Ascending aorta (tissue), 2 donors: ENCODE measurements around the gene ID1. TPM values are rescaled to one million over a fixed set of nuclear protein-coding genes. Genes with fewer than 3 reads are reported as not detected.
"Not testable (repeated sequence)": the region's sequence is repeated elsewhere in the genome, so short reads cannot be mapped to it uniquely, and the experiment has no call there.

Experiments
- DNase-seq, 2 donors: peaks; one replicate each; pipeline ENCODE4 v3.0.0-alpha.2; 2019; ENCODE audit warnings: low spot score in 2 of 2
- H3K27ac ChIP-seq, 2 donors: fragments of 200-600 bp; sonication (generic); one replicate each; pipeline ENCODE4 v1.5.1; 2016 to 2017; ENCODE audit warnings: mild to moderate bottlenecking in 1 of 2
- H3K27me3 ChIP-seq: fragments of 200-600 bp; sonication (generic); one replicate; pipeline ENCODE4 v1.5.1; 2017
- H3K36me3 ChIP-seq, 2 donors: fragments of 200-600 bp; sonication (generic); one replicate each; pipeline ENCODE4 v1.5.1; 2016
- H3K4me1 ChIP-seq, 2 donors: fragments of 200-600 bp; sonication (generic); one replicate each; pipeline ENCODE4 v1.5.1; 2016 to 2017; ENCODE audit warnings: mild to moderate bottlenecking in 1 of 2
- H3K4me3 ChIP-seq, 2 donors: fragments of 200-600 bp; sonication (generic); one replicate each; pipeline ENCODE4 v1.5.1; 2016 to 2017; ENCODE audit warnings: mild to moderate bottlenecking in 1 of 2
- H3K9me3 ChIP-seq, 2 donors: fragments of 200-600 bp; sonication (generic); one replicate each; pipeline ENCODE4 v1.5.1; 2016
- CTCF ChIP-seq, 3 experiments: fragments of 200-600 bp in 2 of 3; fragments of 450-650 bp in 1 of 3; sonication (generic) in 2 of 3; IDR thresholded peaks; one replicate each; pipeline ENCODE4 v1.5.1; 2016 to 2019; ENCODE audit warnings: antibody characterized with exemption in 3 of 3, mild to moderate bottlenecking in 1 of 3, moderate library complexity in 1 of 3
- intact Hi-C: fragments of 100-400 bp; cut with DNase I; formaldehyde crosslinking; loops from one replicate; pipeline ENCODE4 v1.15.1; 2023
- total RNA-seq: library from RNA; depleted of rRNA; stranded (reverse); fragments of >200 nt; gene quantifications from one replicate; pipeline ENCODE4 v1.1.0, GENCODE V29; 2016

ID1 gene
- total RNA-seq, 1 donor from 2014 or later = 3,326 TPM

GRCh38 chr20:31570735-31571617 lies 34.1 kb upstream of the ID1 start:
- H3K27me3 ChIP-seq = no peaks in the 10 kb centered on the region
- intact Hi-C loops = no loop called here

GRCh38 chr20:31572042-31572700 lies 32.9 kb upstream of the ID1 start:
- intact Hi-C loops = loop anchor here (1.0 kb wide), 1 partner anchor 11 kb away; no protein-coding TSS in a partner anchor
- Histone ChIP-seq H3K36me3 (peaks cover 0 to 4% of the 10 kb centered on the region in 2 donors), H3K27ac (peak overlapping the region; percentile 94 to 97), H3K27me3 (no peaks in the 10 kb centered on the region), H3K4me3 (peak overlapping the region; percentile 57 to 68), H3K9me3 (no peaks in the 10 kb centered on the region), H3K4me1 (peaks cover 9 to 22% of the 10 kb centered on the region in 2 donors)
- no peak for TF ChIP-seq CTCF (IDR thresholded peaks at IDR 0.05)
- no peak for DNase-seq

More at GRCh38 chr20:31570735-31571617, 34.1 kb upstream of the ID1 start:
- peaks cover 9 to 22% of the 10 kb centered on the region in 2 donors for H3K4me1 ChIP-seq
- no peak overlapping the region for H3K4me3 ChIP-seq
- peak overlapping the region; percentile 94 to 97 for H3K27ac ChIP-seq
- no peaks in the 10 kb centered on the region for H3K9me3 ChIP-seq
- peaks cover 0 to 12% of the 10 kb centered on the region in 2 donors for H3K36me3 ChIP-seq
- peak in 1 of 2 donors; percentile 70 for DNase-seq
- no peak for TF ChIP-seq CTCF (IDR thresholded peaks at IDR 0.05)

GRCh38 chr20:31572701-31573554 lies 32.2 kb upstream of the ID1 start:
- no peaks in the 10 kb centered on the region for H3K27me3 ChIP-seq
- no peaks in the 10 kb centered on the region for H3K9me3 ChIP-seq
- H3K4me1 ChIP-seq = peaks cover 9 to 22% of the 10 kb centered on the region in 2 donors
- peak; percentile 90 to 99 for DNase-seq
- H3K4me3 ChIP-seq = peak overlapping the region; percentile 57 to 68
- intact Hi-C loops = loop anchor here (1.0 kb wide), 3 partner anchors 12 to 31 kb away; no protein-coding TSS in a partner anchor
- peaks cover 0 to 4% of the 10 kb centered on the region in 2 donors for H3K36me3 ChIP-seq
- TF ChIP-seq CTCF (IDR thresholded peaks at IDR 0.05) = peak in 1 of 3 experiments; percentile 7
- peak overlapping the region; percentile 94 to 97 for H3K27ac ChIP-seq

DNA sequence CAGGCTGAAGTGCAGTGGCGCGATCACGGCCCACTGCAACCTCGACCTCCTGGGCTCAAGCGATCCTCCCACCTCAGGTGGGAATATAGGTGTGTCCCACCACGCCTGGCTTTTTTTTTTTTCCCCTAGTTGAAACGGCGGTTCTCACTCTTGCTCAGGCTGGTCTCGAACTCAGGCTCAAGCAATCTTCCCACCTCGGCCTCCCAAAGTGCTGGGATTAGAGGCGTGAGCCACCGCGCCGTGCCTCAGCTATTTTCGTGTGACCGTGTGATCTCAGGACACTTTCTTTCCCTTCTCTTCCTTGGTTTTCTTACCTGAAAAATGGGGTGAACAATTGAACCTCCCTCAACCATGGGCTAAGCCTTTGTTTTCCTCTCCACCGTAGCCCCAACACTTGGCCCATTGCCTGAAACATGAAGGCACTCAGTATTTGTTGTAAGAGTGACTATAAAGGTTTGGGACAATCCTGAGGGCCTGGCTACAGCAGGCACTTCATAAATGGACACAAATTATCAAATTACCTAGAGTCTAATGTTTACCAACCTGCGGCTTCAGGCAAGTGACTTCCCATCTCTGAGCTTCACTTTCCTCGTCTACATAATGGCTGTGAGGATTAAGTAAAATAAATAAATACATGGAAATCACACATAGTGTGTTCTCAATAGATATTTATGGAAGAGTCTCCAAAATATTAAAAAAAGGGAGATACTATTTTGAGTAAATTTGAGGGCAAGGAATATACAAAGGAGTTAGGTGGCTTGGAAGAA lies 31.4 kb upstream of the ID1 start:
- no peaks in the 10 kb centered on the region for H3K36me3 ChIP-seq
- peaks cover 9 to 22% of the 10 kb centered on the region in 2 donors for H3K4me1 ChIP-seq
- no peaks in the 10 kb centered on the region for H3K9me3 ChIP-seq
- no peak for TF ChIP-seq CTCF (IDR thresholded peaks at IDR 0.05)
- peak overlapping the region; percentile 94 to 97 for H3K27ac ChIP-seq
- no peak for DNase-seq
- H3K27me3 ChIP-seq = no peaks in the 10 kb centered on the region
- intact Hi-C loops = loop anchor here (1.0 kb wide), 2 partner anchors 14 to 31 kb away; no protein-coding TSS in a partner anchor
- peak overlapping the region; percentile 57 to 68 for H3K4me3 ChIP-seq

DNA sequence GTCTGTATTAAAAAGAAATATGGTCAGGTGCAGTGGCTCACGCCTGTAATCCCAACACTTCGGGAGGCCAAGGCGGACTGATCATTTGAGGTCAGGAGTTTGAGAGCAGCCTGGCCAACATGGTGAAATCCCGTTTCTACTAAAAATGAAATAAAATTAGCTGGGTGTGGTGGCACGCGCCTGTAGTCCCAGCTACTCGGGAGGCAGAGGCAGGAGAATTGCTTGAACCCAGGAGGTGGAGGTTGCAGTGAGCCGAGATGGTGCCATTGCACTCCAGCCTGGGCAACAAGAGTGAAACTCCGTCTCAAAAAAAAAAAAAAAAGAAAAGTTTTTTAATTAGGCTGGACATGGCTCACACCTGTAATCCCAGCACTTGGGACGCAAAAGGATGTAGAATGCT lies 30.1 kb upstream of the ID1 start:
- intact Hi-C loops, H3K36me3 ChIP-seq, DNase-seq, H3K27ac ChIP-seq, H3K9me3 ChIP-seq, H3K27me3 ChIP-seq, H3K4me3 ChIP-seq: not testable (repeated sequence)
- peaks cover 9 to 14% of the 10 kb centered on the region in 2 donors for H3K4me1 ChIP-seq
